ENCODE measurements around the gene EEA1. TPM values are rescaled to one million over a fixed set of nuclear protein-coding genes. Genes with fewer than 3 reads are reported as not detected.

Gene EEA1
- total RNA-seq, 1 donor from 2014 or later, result 10.9 TPM

- TF ChIP-seq CTCF (IDR thresholded peaks at IDR 0.05), result no peak
These were observed 52.6 kb downstream of the EEA1 start for GRCh38 chr12:92876496-92876895.

GRCh38 chr12:92871116-92871515 is 58.0 kb downstream of the EEA1 start:
- intact Hi-C loops (cut with DNase I), result no loop called here
- Histone ChIP-seq H3K27me3 (no peaks in the 10 kb centered on the region), H3K36me3 (no peaks in the 10 kb centered on the region), H3K4me1 (no peaks in the 10 kb centered on the region), H3K27ac (no peak overlapping the region), H3K9me3 (no peaks in the 10 kb centered on the region), H3K4me3 (no peak overlapping the region)
- no peak for DNase-seq (ENCODE audit: low spot score in 2 of 2)
- no peak for TF ChIP-seq CTCF (IDR thresholded peaks at IDR 0.05)

More at GRCh38 chr12:92876496-92876895, 52.6 kb downstream of the EEA1 start:
- no peak overlapping the region for H3K4me3 ChIP-seq
- H3K27ac ChIP-seq, result no peak overlapping the region
- intact Hi-C loops (cut with DNase I), result no loop called here
- H3K27me3 ChIP-seq, result no peaks in the 10 kb centered on the region
- H3K4me1 ChIP-seq, result no peaks in the 10 kb centered on the region
- peaks cover 0 to 33% of the 10 kb centered on the region in 2 donors for H3K36me3 ChIP-seq
- no peak for DNase-seq (ENCODE audit: low spot score in 2 of 2)
- H3K9me3 ChIP-seq, result peaks cover 0 to 6% of the 10 kb centered on the region in 2 donors

GRCh38 chr12:92866418-92866817 is 62.7 kb downstream of the EEA1 start:
- Histone ChIP-seq H3K27ac (no peak overlapping the region), H3K36me3 (peaks cover 0 to 4% of the 10 kb centered on the region in 2 donors), H3K4me1 (no peaks in the 10 kb centered on the region), H3K9me3 (no peaks in the 10 kb centered on the region), H3K4me3 (no peak overlapping the region), H3K27me3 (no peaks in the 10 kb centered on the region)
- TF ChIP-seq CTCF (IDR thresholded peaks at IDR 0.05), result no peak
- intact Hi-C loops (cut with DNase I), result no loop called here
- no peak for DNase-seq (ENCODE audit: low spot score in 2 of 2)

GRCh38 chr12:92863251-92863650 is 65.8 kb downstream of the EEA1 start:
- no peak overlapping the region for H3K27ac ChIP-seq
- H3K4me3 ChIP-seq, result no peak overlapping the region
- H3K27me3 ChIP-seq, result no peaks in the 10 kb centered on the region
- peaks cover 2 to 9% of the 10 kb centered on the region in 2 donors for H3K36me3 ChIP-seq
- intact Hi-C loops (cut with DNase I), result loop anchor here (1.0 kb wide), 1 partner anchor 36 kb away; no protein-coding TSS in a partner anchor
- no peak for TF ChIP-seq CTCF (IDR thresholded peaks at IDR 0.05)
- DNase-seq (ENCODE audit: low spot score in 2 of 2), result no peak
- no peaks in the 10 kb centered on the region for H3K4me1 ChIP-seq
- H3K9me3 ChIP-seq, result no peaks in the 10 kb centered on the region

GRCh38 chr12:92861381-92861780 is 67.7 kb downstream of the EEA1 start:
- H3K36me3 ChIP-seq, result peaks cover 9 to 13% of the 10 kb centered on the region in 2 donors
- DNase-seq (ENCODE audit: low spot score in 2 of 2), result no peak
- no peak overlapping the region for H3K27ac ChIP-seq
- TF ChIP-seq CTCF (IDR thresholded peaks at IDR 0.05), result no peak
- H3K9me3 ChIP-seq, result no peaks in the 10 kb centered on the region
- intact Hi-C loops (cut with DNase I), result no loop called here
- H3K4me1 ChIP-seq, result no peaks in the 10 kb centered on the region
- H3K27me3 ChIP-seq, result no peaks in the 10 kb centered on the region
- H3K4me3 ChIP-seq, result no peak overlapping the region

GRCh38 chr12:92860521-92860920 is 68.6 kb downstream of the EEA1 start:
- Histone ChIP-seq H3K4me3 (no peak overlapping the region), H3K36me3 (peaks cover 9 to 13% of the 10 kb centered on the region in 2 donors), H3K9me3 (no peaks in the 10 kb centered on the region), H3K27ac (no peak overlapping the region), H3K4me1 (no peaks in the 10 kb centered on the region), H3K27me3 (no peaks in the 10 kb centered on the region)
- no peak for TF ChIP-seq CTCF (IDR thresholded peaks at IDR 0.05)
- intact Hi-C loops (cut with DNase I), result no loop called here
- no peak for DNase-seq (ENCODE audit: low spot score in 2 of 2)
